GM21576 (cell line): ENCODE results near the gene DPM3.
A peak's percentile ranks its signal among the peaks of the same experiment; 100 is the strongest.
"Not testable (repeated sequence)": the region's sequence is repeated elsewhere in the genome, so short reads cannot be mapped to it uniquely, and the experiment has no call there.

ENCODE experiments used
- ATAC-seq: cut with Tn5 transposase; IDR thresholded peaks from one replicate; pipeline ENCODE4 v1.9.1; 2021; ENCODE audit warnings: mild to moderate bottlenecking, moderate library complexity; ENCODE audit not compliant: unreplicated experiment

Gene DPM3, protein sequence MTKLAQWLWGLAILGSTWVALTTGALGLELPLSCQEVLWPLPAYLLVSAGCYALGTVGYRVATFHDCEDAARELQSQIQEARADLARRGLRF

DNA sequence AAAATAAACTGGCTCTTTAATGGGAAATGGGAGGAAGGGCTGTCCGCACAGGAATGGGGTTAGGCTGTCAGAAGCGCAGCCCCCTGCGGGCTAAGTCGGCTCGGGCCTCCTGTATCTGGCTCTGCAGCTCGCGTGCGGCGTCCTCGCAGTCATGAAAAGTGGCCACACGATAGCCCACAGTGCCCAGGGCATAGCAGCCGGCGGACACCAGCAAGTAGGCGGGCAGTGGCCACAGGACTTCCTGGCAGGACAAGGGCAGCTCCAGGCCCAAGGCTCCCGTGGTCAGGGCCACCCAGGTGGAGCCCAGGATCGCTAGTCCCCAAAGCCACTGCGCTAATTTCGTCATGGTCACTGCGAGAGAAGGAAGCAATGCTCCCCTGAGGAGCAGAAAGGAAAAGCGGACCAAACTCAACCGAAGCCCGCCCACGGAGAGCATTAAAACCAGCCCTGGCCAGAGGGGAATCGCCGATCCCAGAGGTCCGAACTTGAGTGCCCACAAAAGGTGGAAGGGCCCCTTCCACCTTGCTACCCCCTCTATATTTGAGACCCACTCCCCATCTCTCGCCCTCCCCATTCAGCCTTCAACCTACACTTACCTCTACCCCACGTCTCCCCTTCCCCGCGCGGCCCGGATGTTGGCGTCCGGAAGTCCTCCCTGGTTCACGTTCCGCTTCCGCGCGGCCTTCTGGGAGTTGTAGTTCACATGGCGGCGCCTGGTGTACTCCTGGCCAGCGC, at the start of gene DPM3:
Gene DPM3 (minus strand): TSS at position 637 of the 735 bp plus-strand sequence. CDS start 291 bp downstream, at position 346.
- peak; percentile 63 for ATAC-seq

DNA sequence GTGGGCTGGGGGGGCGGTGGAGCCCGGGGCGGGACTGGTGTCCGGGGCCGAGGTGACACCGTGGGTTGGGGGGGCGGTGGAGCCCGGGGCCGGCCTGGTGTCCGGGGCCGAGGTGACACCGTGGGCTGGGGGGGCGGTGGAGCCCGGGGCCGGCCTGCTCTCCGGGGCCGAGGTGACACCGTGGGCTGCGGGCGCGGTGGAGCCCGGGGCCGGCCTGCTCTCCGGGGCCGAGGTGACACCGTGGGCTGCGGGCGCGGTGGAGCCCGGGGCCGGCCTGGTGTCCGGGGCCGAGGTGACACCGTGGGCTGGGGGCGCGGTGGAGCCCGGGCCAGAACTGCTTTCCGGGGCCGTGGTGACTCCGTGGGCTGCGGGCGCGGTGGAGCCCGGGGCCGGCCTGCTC, 49.6 kb upstream of the DPM3 start:
- ATAC-seq: not testable (repeated sequence)

DNA sequence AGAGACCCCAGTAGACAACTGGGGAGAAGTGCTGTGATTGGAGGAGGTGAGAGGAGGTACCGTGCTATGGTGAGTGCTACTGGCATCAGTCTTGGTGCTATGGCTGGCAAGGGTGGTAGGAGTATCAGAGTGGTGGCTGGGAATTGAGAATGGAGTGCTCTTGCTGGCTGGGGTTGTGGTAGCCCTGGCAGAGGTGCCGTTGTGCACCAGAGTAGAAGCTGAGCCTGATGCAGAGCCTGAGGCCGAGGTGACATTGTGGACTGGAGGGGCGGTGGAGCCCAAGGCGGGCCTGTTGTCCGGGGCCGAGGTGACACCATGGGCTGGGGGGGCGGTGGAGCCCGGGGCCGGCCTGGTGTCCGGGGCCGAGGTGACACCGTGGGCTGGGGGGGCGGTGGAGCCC, 47.9 kb upstream of the DPM3 start:
- no peak for ATAC-seq

DNA sequence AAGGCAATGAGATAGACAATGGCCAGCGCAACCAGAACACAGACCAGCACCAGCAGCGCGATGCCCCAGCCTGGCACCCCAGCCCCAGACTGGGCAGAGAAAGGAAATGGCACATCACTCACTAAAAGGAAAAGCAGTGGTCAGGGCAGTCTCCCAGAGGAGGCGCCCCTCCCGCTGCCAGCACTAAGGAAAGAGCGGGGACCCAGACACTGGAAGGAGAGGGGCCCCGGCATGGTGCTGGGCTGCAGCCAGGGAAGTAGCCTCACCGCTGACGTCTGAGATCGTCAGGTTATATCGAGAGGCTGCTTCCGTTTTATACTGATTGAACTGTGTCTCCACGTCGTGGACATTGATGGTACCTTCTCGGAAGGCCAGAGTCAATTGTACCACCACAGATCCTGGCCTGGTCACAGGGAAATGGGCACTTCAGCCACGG, 47.1 kb upstream of the DPM3 start:
- no peak for ATAC-seq

DNA sequence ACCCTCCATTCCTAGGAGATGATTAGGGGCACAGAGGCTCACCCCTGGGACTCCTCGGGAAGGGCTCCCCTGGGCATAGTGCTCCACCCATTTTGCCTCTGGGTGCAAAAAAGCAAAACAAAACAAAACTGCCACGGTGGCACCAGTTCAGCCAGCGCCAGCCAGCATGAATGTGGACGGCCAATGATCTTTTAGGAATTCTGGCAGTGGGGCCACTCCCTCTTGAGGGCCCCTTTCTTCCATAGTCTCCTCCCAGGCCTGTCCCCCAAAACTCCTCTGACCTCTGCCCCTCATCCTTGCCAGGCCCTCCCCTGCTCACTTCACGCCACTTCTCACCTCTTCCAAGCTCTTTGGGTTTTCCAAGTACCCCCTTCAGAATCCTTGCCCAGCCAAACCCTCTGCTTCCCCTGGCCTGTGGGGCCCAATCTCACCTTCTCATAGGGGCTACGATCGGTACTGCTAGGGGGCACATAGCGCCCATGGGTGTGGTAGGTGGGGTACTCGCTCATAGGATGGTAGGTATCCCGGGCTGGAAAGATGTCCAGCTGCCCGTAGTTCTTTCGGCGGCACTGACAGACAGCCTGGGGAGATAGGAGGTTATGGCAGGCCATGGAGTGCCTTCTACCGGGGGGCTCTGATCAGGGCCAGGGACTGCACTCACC, 46.6 kb upstream of the DPM3 start:
- no peak for ATAC-seq

DNA sequence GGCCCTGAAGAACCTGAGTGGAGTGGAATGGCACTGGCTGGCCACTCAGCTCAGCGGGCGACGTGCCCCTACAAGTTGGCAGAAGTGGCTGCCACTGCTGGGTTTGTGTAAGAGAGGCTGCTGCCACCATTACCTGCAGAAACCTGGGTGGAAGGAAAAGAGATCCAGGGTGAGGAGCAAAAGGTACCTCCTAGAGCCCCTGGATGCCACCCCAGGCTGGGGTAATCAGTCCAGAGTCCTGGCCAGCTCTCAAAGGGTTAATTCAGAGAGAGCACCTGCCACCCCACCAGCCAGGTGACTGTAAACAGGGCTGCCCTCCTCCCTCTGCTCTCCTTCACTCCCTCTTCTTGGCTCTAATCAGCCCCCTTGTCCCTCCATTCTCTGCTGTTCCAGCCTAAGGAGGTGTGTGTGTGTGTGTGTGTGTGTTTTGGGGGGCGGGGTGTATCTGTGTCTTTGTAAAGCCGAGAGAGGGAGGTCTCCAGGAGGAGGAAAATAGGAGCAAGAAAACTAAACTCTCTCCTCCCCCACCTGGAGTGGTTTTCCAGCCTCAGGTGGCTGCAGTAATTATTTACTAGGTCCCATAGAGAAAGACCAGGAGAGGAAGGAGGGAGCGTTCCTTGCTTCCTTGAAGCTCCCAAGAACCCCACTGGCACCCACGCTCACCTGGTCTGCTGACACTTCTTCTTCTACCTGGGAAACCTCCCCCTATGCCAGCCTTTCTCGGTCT, 45.9 kb upstream of the DPM3 start:
- ATAC-seq: no peak

DNA sequence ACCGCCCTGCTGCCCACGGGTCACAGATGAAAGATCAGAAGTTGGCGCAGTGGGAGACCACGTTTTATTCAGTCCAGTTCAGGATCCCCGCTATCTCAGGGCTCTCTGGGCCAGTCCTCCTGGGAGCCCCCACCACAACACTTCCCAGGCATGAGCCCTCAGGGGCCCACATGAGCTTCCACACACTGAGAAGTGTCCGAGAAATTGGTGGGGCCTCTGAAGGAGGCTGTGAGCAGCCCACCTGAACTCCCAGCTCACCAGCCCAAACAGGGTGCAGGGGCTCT, 45.4 kb upstream of the DPM3 start:
- no peak for ATAC-seq

DNA sequence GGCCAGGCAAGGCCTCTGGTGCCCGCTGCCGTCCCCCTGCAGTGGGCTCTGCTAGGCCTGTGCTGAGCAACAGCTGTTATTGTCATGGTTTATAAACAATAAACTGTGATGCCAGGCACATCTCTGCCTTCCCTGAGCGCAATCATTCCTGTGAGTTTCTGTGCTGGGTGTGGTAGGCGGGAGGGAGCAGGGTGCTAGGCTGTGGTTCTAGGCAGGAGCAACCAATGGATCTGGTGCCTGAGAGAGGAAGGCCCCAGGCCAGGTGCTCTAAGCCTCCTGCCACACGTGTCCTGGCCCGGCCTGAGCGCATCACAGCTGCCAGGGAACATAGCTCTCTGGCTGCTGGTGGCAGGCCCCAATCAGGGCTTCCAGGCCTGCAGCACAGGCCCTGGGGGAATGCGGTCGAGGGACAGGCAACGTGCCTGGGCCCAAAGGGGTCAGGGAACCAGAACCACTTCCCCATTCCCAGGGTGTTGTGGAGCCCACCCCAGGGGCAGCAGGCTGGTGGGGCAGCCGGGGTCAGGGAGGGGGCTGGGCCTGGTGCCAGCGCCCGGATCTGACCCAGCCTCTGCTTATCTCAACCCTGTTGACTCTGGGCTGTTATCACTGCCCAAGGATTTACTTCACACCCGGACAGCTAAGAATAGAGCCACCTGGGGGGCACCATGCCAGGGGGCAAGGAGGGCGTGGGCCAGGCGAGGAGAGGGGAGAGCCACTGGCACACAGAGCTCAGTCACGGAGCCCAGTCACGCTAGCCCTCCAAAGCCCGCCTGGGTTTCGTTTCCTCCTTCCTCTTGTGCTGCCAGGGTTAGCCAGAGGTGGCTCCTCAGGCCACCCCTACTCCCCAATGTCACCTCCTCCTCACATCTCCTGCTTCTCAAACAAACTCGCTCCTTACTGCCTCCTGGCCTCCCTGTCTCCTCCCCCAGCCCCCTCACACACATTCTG, 44.8 kb upstream of the DPM3 start:
- ATAC-seq: peak; percentile 89

DNA sequence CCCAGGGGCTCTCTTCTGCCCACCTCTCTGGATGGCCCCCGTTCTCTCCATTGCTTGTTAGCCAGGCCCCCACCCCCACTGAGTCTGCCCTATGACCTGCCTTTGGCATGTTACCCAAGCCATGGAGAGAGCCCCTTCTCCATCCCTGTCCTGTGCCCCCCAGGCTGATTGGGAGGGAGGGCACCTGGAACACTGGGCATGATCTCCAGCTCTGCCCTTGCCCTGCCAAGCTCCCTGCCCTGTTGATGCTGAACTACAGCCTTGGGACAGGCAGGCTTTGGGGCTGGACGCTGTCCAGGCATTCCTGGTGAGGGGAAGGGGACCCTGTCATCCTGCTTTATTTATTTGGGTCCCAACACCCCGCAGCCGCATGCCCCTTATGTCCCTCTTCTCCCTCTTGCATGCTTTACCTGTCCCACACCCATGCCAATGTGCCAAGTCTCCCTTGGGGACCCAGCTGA, 44.0 kb upstream of the DPM3 start:
- ATAC-seq: no peak

DNA sequence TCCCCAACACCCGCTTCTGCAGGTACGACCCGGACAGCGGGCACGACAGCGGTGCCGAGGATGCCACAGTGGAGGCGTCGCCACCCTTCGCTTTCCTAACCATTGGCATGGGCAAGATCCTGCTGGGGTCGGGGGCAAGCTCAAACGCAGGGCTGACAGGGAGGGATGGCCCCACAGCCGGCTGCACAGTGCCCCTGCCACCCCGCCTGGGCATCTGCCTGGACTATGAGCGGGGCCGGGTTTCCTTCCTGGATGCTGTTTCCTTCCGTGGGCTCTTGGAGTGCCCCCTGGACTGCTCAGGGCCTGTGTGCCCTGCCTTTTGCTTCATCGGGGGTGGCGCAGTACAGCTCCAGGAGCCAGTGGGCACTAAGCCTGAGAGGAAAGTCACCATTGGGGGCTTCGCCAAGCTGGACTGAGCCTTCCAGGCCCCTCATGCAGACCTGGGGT, 43.5 kb upstream of the DPM3 start:
- ATAC-seq: no peak

DNA sequence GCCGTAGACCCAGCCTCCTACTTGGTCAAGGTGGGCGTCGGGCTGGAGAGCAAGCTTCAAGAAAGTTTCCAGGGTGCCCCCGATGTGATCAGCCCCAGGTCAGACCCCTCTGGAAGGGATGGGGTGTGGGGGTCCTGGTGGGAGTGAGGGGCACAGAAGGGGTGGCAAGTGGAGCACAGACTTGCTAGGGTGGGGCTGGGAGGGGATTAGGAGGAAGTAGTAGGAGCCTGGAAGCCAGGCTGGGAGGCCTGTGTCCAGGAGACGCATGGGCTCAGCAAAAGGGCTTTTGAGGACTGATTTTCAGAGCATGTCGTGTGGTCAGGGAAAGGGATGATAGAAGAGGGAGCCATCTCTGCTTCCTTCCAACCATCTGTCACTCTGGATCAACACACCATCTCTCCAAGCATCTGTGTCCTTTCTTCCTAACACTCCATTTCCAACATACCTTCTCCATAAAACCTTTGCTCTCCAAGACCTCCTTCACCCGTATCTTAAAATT, 41.8 kb upstream of the DPM3 start:
- no peak for ATAC-seq

DNA sequence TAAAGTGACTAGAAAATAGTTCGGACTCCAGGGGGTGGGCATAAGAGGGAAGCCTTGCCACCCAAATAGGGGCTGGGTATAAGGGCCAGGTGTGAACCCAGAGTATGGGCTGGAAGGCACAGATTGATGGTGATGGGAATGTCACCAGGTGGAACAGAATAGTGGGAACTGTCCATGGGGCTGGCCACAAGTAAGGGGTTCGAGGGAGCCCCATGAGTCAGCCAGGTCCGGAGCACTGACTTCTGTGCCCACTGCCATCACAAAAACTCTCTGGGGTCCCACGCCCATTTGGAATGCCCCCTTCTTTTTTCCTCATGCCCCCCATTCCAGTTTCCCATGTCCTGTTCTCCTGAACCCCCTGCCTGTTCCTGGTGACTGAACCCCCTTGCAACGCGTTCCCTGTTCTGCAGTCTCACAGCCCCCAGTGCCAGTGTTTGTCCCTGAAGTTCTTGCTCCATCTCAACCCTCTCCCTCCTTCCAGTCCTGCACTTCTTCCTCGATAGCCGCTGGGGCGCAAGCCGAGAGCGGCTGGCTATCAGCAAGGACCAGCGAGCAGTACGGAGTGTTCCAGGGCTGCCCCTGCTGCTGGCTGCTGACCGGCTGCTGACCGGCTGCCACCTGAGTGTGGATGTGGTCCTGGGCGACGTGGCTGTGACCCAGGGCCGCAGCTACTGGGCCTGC, 41.2 kb upstream of the DPM3 start:
- no peak for ATAC-seq

DNA sequence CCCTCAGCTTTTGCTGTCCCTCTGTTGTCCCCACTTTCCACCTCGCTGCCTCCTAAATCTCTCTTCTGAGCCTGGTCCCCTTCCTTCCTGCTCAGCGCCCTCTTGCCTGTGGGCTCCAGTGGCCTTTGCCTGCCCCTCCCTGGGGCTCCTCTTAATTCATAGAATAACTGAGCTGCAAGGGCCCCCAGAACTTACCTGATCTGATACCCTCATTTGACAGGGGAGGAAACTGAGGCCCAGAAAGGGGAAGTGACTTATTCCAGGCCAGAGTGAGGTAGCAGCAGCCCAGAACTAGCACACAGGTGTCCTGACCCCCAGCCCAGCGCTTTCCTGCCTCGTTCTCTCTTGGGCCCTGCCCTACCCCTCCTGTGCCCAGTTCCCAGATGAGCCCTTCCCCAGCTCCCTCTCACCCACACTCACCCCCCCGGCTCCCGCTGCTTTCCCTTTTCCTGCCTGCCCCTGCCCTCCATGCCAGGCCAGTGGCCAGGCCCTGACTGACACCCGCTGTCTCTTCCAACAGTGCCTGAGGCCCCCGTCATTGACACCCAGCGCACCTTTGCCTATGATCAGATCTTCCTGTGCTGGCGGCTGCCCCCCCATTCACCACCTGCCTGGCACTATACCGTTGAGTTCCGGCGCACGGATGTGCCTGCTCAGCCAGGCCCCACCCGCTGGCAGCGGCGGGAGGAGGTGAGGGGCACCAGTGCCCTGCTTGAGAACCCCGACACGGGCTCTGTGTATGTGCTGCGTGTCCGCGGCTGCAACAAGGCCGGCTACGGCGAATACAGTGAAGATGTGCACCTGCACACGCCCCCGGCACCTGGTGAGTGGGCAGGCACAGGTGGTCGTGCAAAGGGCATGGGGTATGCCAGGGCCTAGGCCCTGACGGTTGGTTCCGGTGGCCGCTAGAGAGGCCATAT, 39.0 kb upstream of the DPM3 start:
- no peak for ATAC-seq

DNA sequence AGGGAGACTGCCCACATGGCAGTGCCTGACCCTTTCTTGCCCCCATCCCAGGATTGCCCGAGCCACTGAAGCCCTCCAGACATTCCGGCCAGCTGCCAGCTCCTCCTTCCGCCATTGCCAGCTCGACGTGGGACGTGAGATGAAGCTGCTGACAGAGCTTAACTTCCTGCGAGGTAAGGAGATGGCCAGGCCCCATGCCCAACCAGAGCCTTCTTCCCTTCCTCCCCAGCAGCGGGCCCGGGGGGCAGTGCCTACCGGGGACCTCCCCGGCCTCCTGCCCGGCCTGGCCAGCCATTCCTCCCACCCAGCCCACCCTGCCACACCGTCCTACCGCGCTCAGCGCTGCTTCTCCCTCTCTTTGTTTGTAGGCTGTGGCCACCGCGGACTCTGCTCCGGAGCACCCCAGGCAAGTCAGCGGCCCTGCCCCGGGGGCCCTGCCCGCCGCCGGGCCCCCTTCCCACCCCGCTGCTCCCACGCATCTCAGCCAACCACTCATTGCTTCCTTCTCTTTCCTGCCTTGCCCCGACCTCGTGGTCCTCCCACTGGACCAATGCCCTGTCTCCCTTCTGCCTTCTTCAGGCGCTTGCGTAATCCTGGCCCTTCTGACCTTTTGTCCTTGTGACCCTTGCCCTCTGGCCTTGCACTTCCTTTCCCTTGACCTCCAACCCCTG, 38.2 kb upstream of the DPM3 start:
- no peak for ATAC-seq

DNA sequence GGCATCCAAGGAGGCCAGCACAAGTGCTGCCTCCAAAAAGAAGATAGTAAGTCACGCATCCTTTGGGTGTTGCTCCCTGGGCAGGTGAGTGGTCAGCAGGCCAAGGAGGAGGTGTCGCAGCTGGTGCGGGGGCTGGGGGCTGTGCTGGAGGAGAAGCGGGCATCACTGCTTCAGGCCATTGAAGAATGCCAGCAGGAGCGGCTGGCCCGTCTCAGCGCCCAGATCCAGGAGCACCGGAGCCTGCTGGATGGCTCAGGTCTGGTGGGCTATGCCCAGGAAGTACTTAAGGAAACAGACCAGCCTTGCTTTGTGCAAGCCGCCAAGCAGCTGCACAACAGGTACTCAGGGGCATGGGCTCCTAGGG, 37.6 kb upstream of the DPM3 start:
- no peak for ATAC-seq

DNA sequence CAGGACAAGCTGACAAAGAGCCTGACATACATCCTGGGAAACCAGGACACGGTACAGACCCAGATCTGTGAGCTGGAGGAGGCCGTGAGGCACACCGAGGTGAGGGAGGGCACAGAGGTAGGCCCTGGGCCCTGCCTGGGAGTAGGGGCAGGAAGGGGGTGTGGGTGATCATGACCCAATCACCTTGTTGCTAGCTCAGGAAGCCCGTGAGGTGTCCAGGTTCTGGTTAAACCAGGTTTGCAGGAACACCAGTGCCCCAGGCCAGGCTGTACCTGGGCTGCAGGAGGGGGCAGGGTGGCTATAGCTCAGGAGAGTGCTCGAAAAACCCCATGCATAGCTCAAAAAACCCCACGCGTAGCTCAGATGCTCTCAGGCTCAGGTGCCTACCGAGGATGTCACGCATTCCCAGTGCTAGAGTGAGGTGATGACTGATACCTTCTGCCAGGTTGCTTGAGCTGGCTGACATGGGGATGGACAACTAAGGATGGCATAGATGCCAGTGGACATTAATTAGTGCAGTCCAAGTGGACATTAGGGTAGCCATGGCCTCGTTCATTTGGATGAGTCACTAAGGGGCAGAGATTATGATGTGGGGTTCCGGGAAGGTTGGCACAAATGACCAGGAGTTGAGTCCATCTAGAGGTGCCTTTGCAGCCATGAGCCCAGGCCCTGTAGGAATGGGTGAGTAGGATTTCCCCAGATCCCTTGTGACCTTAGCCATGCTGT, 37.0 kb upstream of the DPM3 start:
- no peak for ATAC-seq

DNA sequence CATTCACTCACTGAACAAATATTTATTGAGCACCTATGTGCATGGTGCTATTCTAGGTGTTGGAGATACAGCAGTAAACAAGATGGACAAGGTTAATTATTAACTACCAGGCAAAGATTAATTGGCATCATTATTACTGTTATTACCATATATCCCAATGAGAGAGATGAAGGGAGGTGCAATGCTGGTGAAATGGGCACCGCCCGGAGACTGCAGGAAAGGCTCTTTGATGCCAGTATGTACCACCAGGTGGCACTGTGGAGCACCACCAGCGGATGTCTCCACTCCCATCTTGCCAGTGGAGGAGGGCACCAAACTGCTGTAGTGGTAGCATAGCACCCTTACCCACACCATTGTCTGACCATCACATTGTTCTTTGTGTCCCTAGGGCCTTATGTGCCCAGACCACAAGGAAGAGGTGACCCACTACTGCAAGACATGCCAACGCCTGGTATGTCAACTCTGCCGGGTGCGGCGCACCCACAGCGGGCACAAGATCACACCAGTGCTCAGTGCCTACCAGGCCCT, 36.3 kb upstream of the DPM3 start:
- ATAC-seq: no peak
